ENCODE data around the gene ADNP2.

The ADNP2 gene

DNA sequence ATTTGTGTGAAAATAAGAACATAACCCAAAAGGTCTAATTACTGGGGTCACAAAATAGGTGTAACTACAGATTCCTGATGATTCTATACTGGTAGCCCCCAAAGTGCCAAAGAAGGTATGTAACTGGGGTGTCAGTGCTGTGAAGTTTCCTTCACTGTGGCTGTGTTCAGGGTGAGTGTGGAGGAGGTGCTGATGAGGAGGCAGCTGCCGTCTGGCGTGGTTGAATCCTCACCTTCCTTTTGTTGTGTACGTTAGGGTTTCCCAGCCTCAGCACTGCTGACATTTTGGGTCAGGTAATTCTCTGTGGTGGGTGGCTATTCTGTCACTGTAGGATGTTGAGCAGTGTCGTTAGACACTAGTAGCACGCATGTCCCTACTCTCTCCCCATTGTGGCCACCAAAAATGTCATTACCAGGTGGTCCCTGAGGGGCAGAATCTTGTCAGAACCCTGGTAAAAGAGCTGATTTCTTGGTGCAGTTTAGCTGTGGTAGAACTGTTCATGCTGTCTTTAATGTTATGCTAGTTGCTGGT lies 31.5 kb downstream of the ADNP2 start:
- Histone ChIP-seq H3K27ac (ENCODE audit: insufficient read depth in 1 of 2, low read depth in 1 of 2, low read length in 2 of 2, poor library complexity in 1 of 2, severe bottlenecking in 2 of 2) (no peak overlapping the region), H3K27me3 (replicated peaks in 2 of 5; ENCODE audit: control insufficient read depth in 4 of 5, insufficient read depth in 5 of 5, low read length in 4 of 5) (no peaks in the 10 kb centered on the region), H3K4me1 (ENCODE audit: control extremely low read depth in 1 of 4, control insufficient read depth in 4 of 4, insufficient read depth in 4 of 4, low read length in 3 of 4) (no peaks in the 10 kb centered on the region), H3K36me3 (ENCODE audit: control insufficient read depth in 4 of 4, insufficient read depth in 4 of 4, low read length in 3 of 4) (peaks cover 6 to 44% (median 32%) of the 10 kb centered on the region in 4 experiments), H3K9me3 (ENCODE audit: control extremely low read depth in 1 of 5, control insufficient read depth in 4 of 5, insufficient read depth in 2 of 5, low read depth in 1 of 5, low read length in 4 of 5) (no peaks in the 10 kb centered on the region), H3K4me3 (ENCODE audit: control insufficient read depth in 1 of 7, extremely low read depth in 1 of 7, insufficient read depth in 4 of 7, low read depth in 2 of 7, low read length in 6 of 7) (no peak overlapping the region)
- ChIA-PET POLR2A (no interaction called here), CTCF (interaction anchor here (1.1 to 1.2 kb wide), 2 partner anchors 15 to 19 kb away, joined by 3 read pairs; no protein-coding TSS in a partner anchor)
- 100% methylated on average over 3 of the region's 5 CpGs for WGBS (ENCODE audit: insufficient coverage)
- DNase-seq, result no peak

DNA sequence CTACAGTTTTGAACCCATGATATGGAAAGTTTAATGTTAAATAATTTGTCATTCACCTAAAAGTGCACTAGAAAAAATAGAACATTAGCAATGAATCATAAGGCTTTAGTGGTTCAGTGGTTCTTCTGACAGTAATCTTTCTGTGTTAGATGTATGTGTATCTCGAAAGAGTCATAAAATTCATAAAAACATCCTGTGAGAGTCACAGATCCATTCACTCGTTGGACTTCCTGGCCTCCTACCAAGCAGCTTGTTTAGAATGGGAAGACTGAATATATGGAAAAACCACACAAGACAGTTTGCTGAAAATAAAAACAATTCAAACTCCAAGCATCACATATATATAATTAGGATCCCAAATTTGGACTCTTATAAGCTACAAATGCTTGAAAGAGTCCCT lies 34.8 kb downstream of the ADNP2 start:
- Histone ChIP-seq H3K27me3 (replicated peaks in 2 of 5; ENCODE audit: control insufficient read depth in 4 of 5, insufficient read depth in 5 of 5, low read length in 4 of 5) (no peaks in the 10 kb centered on the region), H3K27ac (ENCODE audit: insufficient read depth in 1 of 2, low read depth in 1 of 2, low read length in 2 of 2, poor library complexity in 1 of 2, severe bottlenecking in 2 of 2) (no peak overlapping the region), H3K9me3 (ENCODE audit: control extremely low read depth in 1 of 5, control insufficient read depth in 4 of 5, insufficient read depth in 2 of 5, low read depth in 1 of 5, low read length in 4 of 5) (no peaks in the 10 kb centered on the region), H3K36me3 (ENCODE audit: control insufficient read depth in 4 of 4, insufficient read depth in 4 of 4, low read length in 3 of 4) (peaks cover 4 to 11% (median 5%) of the 10 kb centered on the region in 4 experiments), H3K4me1 (ENCODE audit: control extremely low read depth in 1 of 4, control insufficient read depth in 4 of 4, insufficient read depth in 4 of 4, low read length in 3 of 4) (peaks cover 0 to 12% (median 6%) of the 10 kb centered on the region in 4 experiments), H3K4me3 (ENCODE audit: control insufficient read depth in 1 of 7, extremely low read depth in 1 of 7, insufficient read depth in 4 of 7, low read depth in 2 of 7, low read length in 6 of 7) (no peak overlapping the region)
- ChIA-PET CTCF (interaction anchor here (0.7 to 1.4 kb wide), 3 partner anchors 10 to 161 kb away, joined by 3 to 4 read pairs (median 4); no protein-coding TSS in a partner anchor), POLR2A (no interaction called here)
- no CpG with 5 or more reads among the region's 2 CpGs for WGBS (ENCODE audit: insufficient coverage)
- DNase-seq, result no peak

DNA sequence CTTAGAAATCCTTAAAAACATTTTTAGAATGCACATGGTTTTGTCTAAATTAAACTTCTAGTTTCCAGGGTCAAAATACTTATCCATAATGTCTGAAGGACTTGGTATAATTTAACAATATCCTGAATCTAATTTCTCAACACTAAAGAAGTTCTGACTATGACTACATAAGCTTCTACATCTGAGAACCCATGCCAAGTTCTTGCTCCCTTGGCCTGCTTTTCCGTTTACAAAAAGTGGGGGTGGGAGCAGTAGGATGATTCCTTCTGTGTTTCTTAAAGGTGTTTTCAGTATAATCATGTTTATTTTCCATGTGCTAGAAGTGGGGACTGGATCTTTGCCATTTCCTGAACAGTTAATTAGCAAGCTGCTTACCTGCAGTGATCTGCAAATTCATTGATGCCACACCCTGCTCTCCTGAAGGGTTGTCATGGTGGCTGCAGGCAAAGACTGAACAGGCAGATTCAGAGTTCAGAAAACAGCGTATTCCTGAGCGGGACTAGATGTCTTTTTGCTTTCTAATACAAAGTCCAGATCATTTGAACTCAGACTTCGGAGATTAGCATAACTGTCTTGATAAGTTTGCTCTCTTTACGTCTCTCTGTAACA lies 36.2 kb downstream of the ADNP2 start:
- Histone ChIP-seq H3K36me3 (ENCODE audit: control insufficient read depth in 4 of 4, insufficient read depth in 4 of 4, low read length in 3 of 4) (peaks cover 2 to 4% (median 3%) of the 10 kb centered on the region in 4 experiments), H3K4me1 (ENCODE audit: control extremely low read depth in 1 of 4, control insufficient read depth in 4 of 4, insufficient read depth in 4 of 4, low read length in 3 of 4) (peaks cover 0 to 14% (median 6%) of the 10 kb centered on the region in 4 experiments), H3K4me3 (ENCODE audit: control insufficient read depth in 1 of 7, extremely low read depth in 1 of 7, insufficient read depth in 4 of 7, low read depth in 2 of 7, low read length in 6 of 7) (no peak overlapping the region), H3K27ac (ENCODE audit: insufficient read depth in 1 of 2, low read depth in 1 of 2, low read length in 2 of 2, poor library complexity in 1 of 2, severe bottlenecking in 2 of 2) (no peak overlapping the region), H3K9me3 (ENCODE audit: control extremely low read depth in 1 of 5, control insufficient read depth in 4 of 5, insufficient read depth in 2 of 5, low read depth in 1 of 5, low read length in 4 of 5) (no peaks in the 10 kb centered on the region), H3K27me3 (replicated peaks in 2 of 5; ENCODE audit: control insufficient read depth in 4 of 5, insufficient read depth in 5 of 5, low read length in 4 of 5) (no peaks in the 10 kb centered on the region)
- 95% methylated on average over 4 of the region's 5 CpGs for WGBS (ENCODE audit: insufficient coverage)
- no peak for DNase-seq
- ChIA-PET CTCF (interaction anchor here (1.3 to 2.9 kb wide), 3 partner anchors 8 to 95 kb away, joined by 4 to 18 read pairs (median 4); no protein-coding TSS in a partner anchor), POLR2A (interaction anchor here (0.6 kb wide), 1 partner anchor 17 kb away, joined by 3 read pairs; no protein-coding TSS in a partner anchor)

DNA sequence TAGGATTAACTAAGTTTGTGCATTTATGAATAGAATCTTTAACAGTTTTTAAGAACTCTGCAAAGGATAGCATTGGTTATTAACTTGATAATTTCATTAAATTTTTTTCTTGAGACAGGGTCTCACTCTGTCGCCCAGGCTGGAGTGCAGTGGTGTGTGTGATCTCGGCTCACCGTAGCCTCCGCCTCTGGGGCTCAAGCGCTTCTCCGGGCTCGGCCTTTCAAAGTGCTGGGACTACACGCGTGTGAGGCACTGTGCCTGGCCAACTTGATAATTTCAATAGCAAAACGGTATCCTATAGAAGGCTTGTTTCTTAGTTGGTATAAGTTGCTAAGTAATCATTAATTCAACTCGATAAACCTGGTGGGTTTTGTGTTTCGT lies 38.0 kb downstream of the ADNP2 start:
- no peak for DNase-seq
- Histone ChIP-seq H3K9me3 (ENCODE audit: control extremely low read depth in 1 of 5, control insufficient read depth in 4 of 5, insufficient read depth in 2 of 5, low read depth in 1 of 5, low read length in 4 of 5) (no peaks in the 10 kb centered on the region), H3K4me3 (ENCODE audit: control insufficient read depth in 1 of 7, extremely low read depth in 1 of 7, insufficient read depth in 4 of 7, low read depth in 2 of 7, low read length in 6 of 7) (peak overlapping the region; percentile 40 to 83 (median 66)), H3K27ac (ENCODE audit: insufficient read depth in 1 of 2, low read depth in 1 of 2, low read length in 2 of 2, poor library complexity in 1 of 2, severe bottlenecking in 2 of 2) (no peak overlapping the region), H3K4me1 (ENCODE audit: control extremely low read depth in 1 of 4, control insufficient read depth in 4 of 4, insufficient read depth in 4 of 4, low read length in 3 of 4) (peaks cover 0 to 14% (median 6%) of the 10 kb centered on the region in 4 experiments), H3K36me3 (ENCODE audit: control insufficient read depth in 4 of 4, insufficient read depth in 4 of 4, low read length in 3 of 4) (peaks cover 0 to 4% (median 0%) of the 10 kb centered on the region in 4 experiments), H3K27me3 (replicated peaks in 2 of 5; ENCODE audit: control insufficient read depth in 4 of 5, insufficient read depth in 5 of 5, low read length in 4 of 5) (no peaks in the 10 kb centered on the region)
- ChIA-PET CTCF (interaction anchor here (1.0 to 3.3 kb wide), 5 partner anchors 9 to 93 kb away, joined by 3 to 18 read pairs (median 4); no protein-coding TSS in a partner anchor), POLR2A (interaction anchor here (0.6 kb wide), 1 partner anchor 29 kb away, joined by 3 read pairs; no protein-coding TSS in a partner anchor)
- 29% methylated on average over 6 of the region's 12 CpGs for WGBS (ENCODE audit: insufficient coverage)

DNA sequence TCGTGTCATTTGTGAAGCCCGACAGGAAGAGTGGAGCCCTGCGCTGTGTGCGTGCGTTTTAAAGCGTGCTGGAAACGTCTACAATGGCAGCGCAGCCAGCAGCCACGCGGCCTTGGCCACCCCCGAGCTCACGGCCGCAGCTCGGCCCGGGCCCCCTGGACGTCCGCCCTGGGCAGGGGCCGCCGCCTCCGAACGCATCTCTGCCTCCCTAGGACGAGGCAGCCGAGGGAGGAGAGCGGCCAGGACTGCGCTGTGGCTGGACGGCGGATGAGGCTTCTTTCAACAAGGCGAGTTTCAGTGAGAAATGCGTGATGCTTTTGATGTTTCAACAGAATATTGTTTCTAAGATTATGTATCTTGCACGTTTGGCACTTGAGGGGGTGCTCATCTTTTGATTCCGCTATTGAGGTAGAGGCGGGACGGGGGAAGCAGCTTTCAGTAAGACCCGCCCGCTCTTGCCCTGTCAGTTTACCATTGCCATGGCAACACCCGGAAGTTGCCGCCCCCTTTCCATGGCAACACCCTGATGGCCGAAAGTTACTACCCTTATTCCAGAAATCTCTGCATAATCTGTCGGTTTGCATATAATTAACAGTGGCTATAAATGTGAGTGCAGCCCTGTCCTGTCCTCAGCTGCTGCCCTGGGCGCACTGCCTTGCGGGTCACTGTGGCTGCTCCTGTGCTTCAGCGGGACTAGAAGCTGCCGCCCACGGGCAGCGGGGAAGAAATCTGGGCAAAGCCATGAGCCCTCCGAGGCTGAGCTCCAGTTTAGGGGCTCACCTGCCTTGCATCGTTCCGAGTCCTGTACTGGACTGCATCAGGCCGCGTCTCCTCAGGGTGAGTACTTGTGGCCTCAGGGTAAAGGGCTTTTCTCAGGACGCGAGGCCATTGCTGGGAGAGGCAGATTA lies 38.6 kb downstream of the ADNP2 start:
- CTCF ChIA-PET, result interaction anchor here (1.0 to 3.3 kb wide), 3 partner anchors 9 to 12 kb away, joined by 3 to 18 read pairs (median 14); no protein-coding TSS in a partner anchor
- WGBS (ENCODE audit: insufficient coverage), result 42% methylated on average over 45 of the region's 52 CpGs
- peak overlapping the region; percentile 40 to 83 (median 66) for H3K4me3 ChIP-seq (ENCODE audit: control insufficient read depth in 1 of 7, extremely low read depth in 1 of 7, insufficient read depth in 4 of 7, low read depth in 2 of 7, low read length in 6 of 7)

GRCh38 chr18:80148326-80149199 lies 39.5 kb downstream of the ADNP2 start:
- Histone ChIP-seq H3K9me3 (ENCODE audit: control extremely low read depth in 1 of 5, control insufficient read depth in 4 of 5, insufficient read depth in 2 of 5, low read depth in 1 of 5, low read length in 4 of 5) (no peaks in the 10 kb centered on the region), H3K27ac (ENCODE audit: insufficient read depth in 1 of 2, low read depth in 1 of 2, low read length in 2 of 2, poor library complexity in 1 of 2, severe bottlenecking in 2 of 2) (no peak overlapping the region)

More for the DNA sequence above, 38.6 kb downstream of the ADNP2 start:
- DNase-seq, result peak; percentile 80 to 91 (median 89)
- Histone ChIP-seq H3K36me3 (ENCODE audit: control insufficient read depth in 4 of 4, insufficient read depth in 4 of 4, low read length in 3 of 4) (no peaks in the 10 kb centered on the region), H3K27me3 (replicated peaks in 2 of 5; ENCODE audit: control insufficient read depth in 4 of 5, insufficient read depth in 5 of 5, low read length in 4 of 5) (no peaks in the 10 kb centered on the region), H3K9me3 (ENCODE audit: control extremely low read depth in 1 of 5, control insufficient read depth in 4 of 5, insufficient read depth in 2 of 5, low read depth in 1 of 5, low read length in 4 of 5) (no peaks in the 10 kb centered on the region), H3K27ac (ENCODE audit: insufficient read depth in 1 of 2, low read depth in 1 of 2, low read length in 2 of 2, poor library complexity in 1 of 2, severe bottlenecking in 2 of 2) (no peak overlapping the region), H3K4me1 (ENCODE audit: control extremely low read depth in 1 of 4, control insufficient read depth in 4 of 4, insufficient read depth in 4 of 4, low read length in 3 of 4) (peaks cover 0 to 14% (median 6%) of the 10 kb centered on the region in 4 experiments)
- POLR2A ChIA-PET, result interaction anchor here (0.6 kb wide), 1 partner anchor 28 kb away, joined by 3 read pairs; no protein-coding TSS in a partner anchor

More at GRCh38 chr18:80148326-80149199, 39.5 kb downstream of the ADNP2 start:
- ChIA-PET POLR2A (no interaction called here), CTCF (interaction anchor here (0.7 to 3.3 kb wide), 2 partner anchors 9 to 11 kb away, joined by 3 to 14 read pairs; no protein-coding TSS in a partner anchor)
- Histone ChIP-seq H3K4me1 (ENCODE audit: control extremely low read depth in 1 of 4, control insufficient read depth in 4 of 4, insufficient read depth in 4 of 4, low read length in 3 of 4) (peaks cover 0 to 14% (median 6%) of the 10 kb centered on the region in 4 experiments), H3K36me3 (ENCODE audit: control insufficient read depth in 4 of 4, insufficient read depth in 4 of 4, low read length in 3 of 4) (no peaks in the 10 kb centered on the region), H3K4me3 (ENCODE audit: control insufficient read depth in 1 of 7, extremely low read depth in 1 of 7, insufficient read depth in 4 of 7, low read depth in 2 of 7, low read length in 6 of 7) (peak overlapping the region in 6 of 7 experiments; percentile 40 to 83 (median 69)), H3K27me3 (replicated peaks in 2 of 5; ENCODE audit: control insufficient read depth in 4 of 5, insufficient read depth in 5 of 5, low read length in 4 of 5) (no peaks in the 10 kb centered on the region)
- DNase-seq, result peak; percentile 42 to 79 (median 71)
- 67% methylated on average over 28 of the region's 34 CpGs for WGBS (ENCODE audit: insufficient coverage)
